ENCODE measurements around the gene CD82.

CD82 gene

DNA sequence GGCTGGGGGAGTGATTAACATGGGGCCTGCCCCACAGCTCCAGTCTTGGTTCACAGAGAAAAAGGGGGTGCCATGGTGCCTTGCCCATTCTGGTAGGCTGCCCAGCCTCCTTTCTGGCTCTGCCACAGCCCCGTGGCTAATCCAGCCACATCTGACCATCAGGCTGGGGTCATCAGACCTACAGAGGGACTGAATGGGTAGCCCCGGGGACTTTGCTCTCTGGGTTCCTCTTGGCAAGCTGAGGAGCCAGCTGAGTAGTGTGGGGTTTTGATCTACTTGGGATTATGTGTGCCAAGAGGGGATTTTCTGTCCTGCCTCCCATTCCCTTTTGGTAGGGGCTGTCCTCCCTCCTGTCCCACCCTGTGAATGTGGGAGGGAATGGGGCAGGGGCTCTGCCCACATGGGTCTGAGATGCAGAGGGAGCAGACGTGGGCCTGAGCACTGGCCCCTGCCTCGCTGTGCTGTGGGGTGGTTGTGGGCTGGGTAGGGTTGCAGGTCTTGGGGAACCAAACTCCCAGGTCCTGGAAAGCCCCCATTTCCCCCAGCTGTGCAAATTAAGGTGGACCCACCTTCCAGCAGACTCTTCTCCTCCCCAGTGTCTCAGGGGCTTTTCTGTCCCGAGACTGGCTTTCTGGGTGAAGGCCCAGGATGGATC, 32.0 kb downstream of the CD82 start:
- H3K4me3 ChIP-seq (ENCODE audit: low read length), result no peak overlapping the region
- peaks cover 16% of the 10 kb centered on the region for H3K4me1 ChIP-seq (ENCODE audit: control insufficient read depth, low read depth, low read length)
- no peak overlapping the region for H3K9ac ChIP-seq (ENCODE audit: low read length)
- no peaks in the 10 kb centered on the region for H3K9me3 ChIP-seq (ENCODE audit: control insufficient read depth, low read depth, low read length)
- no peaks in the 10 kb centered on the region for H3K27me3 ChIP-seq (ENCODE audit: control insufficient read depth, insufficient read depth, low read length)
- no peak overlapping the region for H3K27ac ChIP-seq (ENCODE audit: low read length)
- no peaks in the 10 kb centered on the region for H3K36me3 ChIP-seq (ENCODE audit: control insufficient read depth, low read depth, low read length)

DNA sequence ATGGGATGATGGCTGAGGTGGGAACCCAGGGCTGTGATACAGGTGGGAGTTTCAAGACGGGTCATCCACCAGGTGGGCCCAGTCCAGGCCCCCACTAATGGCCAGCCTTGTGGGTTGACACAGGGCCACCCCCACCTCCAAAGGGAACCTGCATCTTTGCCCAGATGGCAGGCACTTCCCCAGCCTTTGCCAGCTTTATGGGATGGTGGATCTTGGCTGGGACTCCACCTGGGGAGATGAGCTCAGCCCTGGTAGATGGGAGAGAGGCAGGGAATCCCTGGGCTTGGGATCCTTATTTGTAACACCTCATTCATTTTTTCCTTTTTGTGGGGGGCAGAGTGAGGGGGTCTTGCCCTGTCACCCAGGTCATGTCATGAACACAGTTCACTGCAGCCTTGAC, 33.4 kb downstream of the CD82 start:
- Histone ChIP-seq H3K9ac (ENCODE audit: low read length) (no peak overlapping the region), H3K4me3 (ENCODE audit: low read length) (no peak overlapping the region), H3K27ac (ENCODE audit: low read length) (no peak overlapping the region), H3K36me3 (ENCODE audit: control insufficient read depth, low read depth, low read length) (no peaks in the 10 kb centered on the region), H3K9me3 (ENCODE audit: control insufficient read depth, low read depth, low read length) (no peaks in the 10 kb centered on the region), H3K27me3 (ENCODE audit: control insufficient read depth, insufficient read depth, low read length) (no peaks in the 10 kb centered on the region), H3K4me1 (ENCODE audit: control insufficient read depth, low read depth, low read length) (peaks cover 16% of the 10 kb centered on the region)

DNA sequence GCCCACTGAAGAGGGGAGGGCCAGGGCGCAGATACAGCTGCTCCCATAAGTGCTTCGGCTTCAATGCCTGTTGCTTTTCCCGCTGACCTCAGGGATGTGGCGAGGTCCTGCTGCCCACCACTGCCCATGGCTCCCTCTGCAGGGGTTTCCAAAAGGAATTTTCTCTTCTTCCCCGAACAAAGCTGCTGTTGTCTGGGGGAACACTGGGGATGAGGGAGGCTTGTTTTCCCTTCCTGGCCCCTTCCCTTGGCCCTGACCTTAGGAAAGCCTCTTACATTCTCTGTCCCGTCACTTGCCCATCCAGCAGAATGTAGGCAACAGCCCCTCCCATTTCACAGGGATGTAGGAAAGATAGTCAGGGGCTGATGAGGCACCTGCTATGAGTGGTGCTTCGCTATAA, 34.8 kb downstream of the CD82 start:
- no peak overlapping the region for H3K27ac ChIP-seq (ENCODE audit: low read length)
- peaks cover 16% of the 10 kb centered on the region for H3K4me1 ChIP-seq (ENCODE audit: control insufficient read depth, low read depth, low read length)
- no peaks in the 10 kb centered on the region for H3K27me3 ChIP-seq (ENCODE audit: control insufficient read depth, insufficient read depth, low read length)
- H3K36me3 ChIP-seq (ENCODE audit: control insufficient read depth, low read depth, low read length), result no peaks in the 10 kb centered on the region
- no peaks in the 10 kb centered on the region for H3K9me3 ChIP-seq (ENCODE audit: control insufficient read depth, low read depth, low read length)
- H3K4me3 ChIP-seq (ENCODE audit: low read length), result no peak overlapping the region
- H3K9ac ChIP-seq (ENCODE audit: low read length), result no peak overlapping the region

- Histone ChIP-seq H3K9ac (ENCODE audit: low read length) (no peak overlapping the region), H3K27ac (ENCODE audit: low read length) (no peak overlapping the region), H3K4me3 (ENCODE audit: low read length) (no peak overlapping the region)
These were observed 35.4 kb downstream of the CD82 start for GRCh38 chr11:44600839-44601383.

DNA sequence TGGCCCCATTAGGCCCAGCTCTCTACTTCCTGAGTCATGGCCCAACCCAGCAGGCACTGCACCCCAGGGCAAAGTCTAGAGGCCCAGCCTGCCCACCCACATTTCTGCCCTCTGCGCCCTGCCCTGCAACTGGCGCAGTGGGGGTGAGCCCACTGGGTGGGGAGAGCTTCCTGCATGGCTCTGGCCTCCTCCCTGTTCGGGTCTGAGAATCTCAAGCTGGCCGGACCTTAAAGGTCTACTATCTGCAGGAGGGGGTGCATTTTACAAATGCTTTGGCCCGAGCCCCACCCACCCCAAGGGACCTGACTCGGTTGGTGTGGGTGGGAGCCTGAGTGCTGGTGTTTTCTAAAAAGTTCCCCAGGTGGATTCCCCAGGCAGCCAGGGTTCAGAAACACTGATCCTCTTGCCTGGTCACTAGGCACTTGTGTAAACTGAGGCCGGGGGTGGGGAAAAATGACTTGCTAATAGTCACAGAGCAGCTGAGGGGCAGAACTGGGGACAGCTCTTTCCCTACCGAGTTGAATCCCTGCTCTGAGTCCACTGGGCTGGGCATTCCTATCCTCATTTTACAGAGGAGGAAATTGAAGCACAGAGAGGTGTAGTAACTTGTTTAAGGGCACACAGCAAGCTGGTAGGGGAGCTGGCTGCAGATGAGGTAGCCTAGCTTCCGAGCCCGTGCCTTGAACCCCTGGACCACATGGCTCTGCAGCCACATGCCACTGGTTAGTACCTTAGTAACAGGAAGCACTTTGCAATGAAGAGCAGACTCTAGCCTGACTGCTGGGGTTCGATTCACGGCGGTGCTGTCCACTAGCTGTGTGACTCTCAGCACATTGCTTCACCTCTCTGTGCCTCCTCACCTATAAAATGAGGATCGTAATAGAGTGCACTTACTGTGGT, 36.3 kb downstream of the CD82 start:
- peaks cover 9% of the 10 kb centered on the region for H3K4me1 ChIP-seq (ENCODE audit: control insufficient read depth, low read depth, low read length)

More at GRCh38 chr11:44600839-44601383, 35.4 kb downstream of the CD82 start:
- no peaks in the 10 kb centered on the region for H3K9me3 ChIP-seq (ENCODE audit: control insufficient read depth, low read depth, low read length)
- H3K27me3 ChIP-seq (ENCODE audit: control insufficient read depth, insufficient read depth, low read length), result no peaks in the 10 kb centered on the region
- H3K36me3 ChIP-seq (ENCODE audit: control insufficient read depth, low read depth, low read length), result no peaks in the 10 kb centered on the region
- peaks cover 16% of the 10 kb centered on the region for H3K4me1 ChIP-seq (ENCODE audit: control insufficient read depth, low read depth, low read length)

DNA sequence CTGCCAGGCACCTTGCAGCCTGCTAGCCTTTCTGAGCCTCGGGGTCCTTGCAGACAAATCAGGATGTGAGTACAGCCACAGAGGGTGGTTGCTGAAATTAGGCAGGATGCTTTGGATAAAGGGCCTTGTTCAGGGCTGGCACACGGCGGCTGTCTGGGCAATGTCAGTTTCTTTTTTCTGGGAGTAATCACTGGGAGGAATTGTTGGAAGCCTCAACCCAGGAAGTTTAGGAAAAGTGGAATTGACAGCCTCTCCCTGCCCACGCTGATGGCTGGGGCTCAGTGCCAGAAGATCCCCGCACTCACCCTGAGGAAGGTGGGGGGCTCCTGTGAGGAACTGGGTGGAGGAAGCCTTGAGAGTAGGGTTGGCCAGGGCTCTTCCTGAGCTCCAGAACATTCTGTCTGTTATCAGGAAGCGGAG, 37.4 kb downstream of the CD82 start:
- H3K9ac ChIP-seq (ENCODE audit: low read length), result no peak overlapping the region
- no peak overlapping the region for H3K27ac ChIP-seq (ENCODE audit: low read length)
- no peaks in the 10 kb centered on the region for H3K36me3 ChIP-seq (ENCODE audit: control insufficient read depth, low read depth, low read length)
- H3K27me3 ChIP-seq (ENCODE audit: control insufficient read depth, insufficient read depth, low read length), result no peaks in the 10 kb centered on the region
- peaks cover 8% of the 10 kb centered on the region for H3K4me1 ChIP-seq (ENCODE audit: control insufficient read depth, low read depth, low read length)
- no peaks in the 10 kb centered on the region for H3K9me3 ChIP-seq (ENCODE audit: control insufficient read depth, low read depth, low read length)
- no peak overlapping the region for H3K4me3 ChIP-seq (ENCODE audit: low read length)

More for the DNA sequence above, 36.3 kb downstream of the CD82 start:
- H3K4me3 ChIP-seq (ENCODE audit: low read length), result no peak overlapping the region
- no peaks in the 10 kb centered on the region for H3K9me3 ChIP-seq (ENCODE audit: control insufficient read depth, low read depth, low read length)
- H3K9ac ChIP-seq (ENCODE audit: low read length), result no peak overlapping the region
- H3K27me3 ChIP-seq (ENCODE audit: control insufficient read depth, insufficient read depth, low read length), result no peaks in the 10 kb centered on the region
- H3K27ac ChIP-seq (ENCODE audit: low read length), result no peak overlapping the region
- H3K36me3 ChIP-seq (ENCODE audit: control insufficient read depth, low read depth, low read length), result no peaks in the 10 kb centered on the region

DNA sequence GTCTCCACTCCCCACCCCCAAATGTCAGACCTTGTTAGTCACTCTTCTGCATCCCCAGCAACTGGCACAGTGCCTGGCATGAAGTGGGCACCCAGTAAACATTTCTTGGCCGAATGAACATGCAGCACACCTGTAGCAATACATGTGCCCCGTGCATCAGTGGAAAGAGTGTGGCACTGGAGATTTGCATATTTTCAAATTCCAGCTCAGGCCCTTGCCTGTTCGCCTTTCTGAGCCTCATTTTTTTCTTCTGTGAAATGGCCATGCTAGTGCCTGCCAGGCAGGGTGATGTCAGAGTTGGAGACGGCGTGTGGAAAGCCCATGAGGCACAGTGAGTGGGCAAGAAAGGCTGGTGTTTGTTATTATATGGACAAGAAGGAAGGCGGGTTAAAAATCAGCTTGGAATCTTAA, 38.7 kb downstream of the CD82 start:
- H3K27me3 ChIP-seq (ENCODE audit: control insufficient read depth, insufficient read depth, low read length), result no peaks in the 10 kb centered on the region
- no peaks in the 10 kb centered on the region for H3K36me3 ChIP-seq (ENCODE audit: control insufficient read depth, low read depth, low read length)
- H3K9ac ChIP-seq (ENCODE audit: low read length), result no peak overlapping the region
- H3K4me3 ChIP-seq (ENCODE audit: low read length), result no peak overlapping the region
- H3K4me1 ChIP-seq (ENCODE audit: control insufficient read depth, low read depth, low read length), result peaks cover 8% of the 10 kb centered on the region
- no peak overlapping the region for H3K27ac ChIP-seq (ENCODE audit: low read length)
- no peaks in the 10 kb centered on the region for H3K9me3 ChIP-seq (ENCODE audit: control insufficient read depth, low read depth, low read length)

GRCh38 chr11:44605068-44605708, 39.7 kb downstream of the CD82 start:
- Histone ChIP-seq H3K4me3 (ENCODE audit: low read length) (no peak overlapping the region), H3K27me3 (ENCODE audit: control insufficient read depth, insufficient read depth, low read length) (no peaks in the 10 kb centered on the region), H3K36me3 (ENCODE audit: control insufficient read depth, low read depth, low read length) (no peaks in the 10 kb centered on the region), H3K4me1 (ENCODE audit: control insufficient read depth, low read depth, low read length) (peaks cover 6% of the 10 kb centered on the region), H3K9me3 (ENCODE audit: control insufficient read depth, low read depth, low read length) (no peaks in the 10 kb centered on the region), H3K27ac (ENCODE audit: low read length) (no peak overlapping the region), H3K9ac (ENCODE audit: low read length) (no peak overlapping the region)

DNA sequence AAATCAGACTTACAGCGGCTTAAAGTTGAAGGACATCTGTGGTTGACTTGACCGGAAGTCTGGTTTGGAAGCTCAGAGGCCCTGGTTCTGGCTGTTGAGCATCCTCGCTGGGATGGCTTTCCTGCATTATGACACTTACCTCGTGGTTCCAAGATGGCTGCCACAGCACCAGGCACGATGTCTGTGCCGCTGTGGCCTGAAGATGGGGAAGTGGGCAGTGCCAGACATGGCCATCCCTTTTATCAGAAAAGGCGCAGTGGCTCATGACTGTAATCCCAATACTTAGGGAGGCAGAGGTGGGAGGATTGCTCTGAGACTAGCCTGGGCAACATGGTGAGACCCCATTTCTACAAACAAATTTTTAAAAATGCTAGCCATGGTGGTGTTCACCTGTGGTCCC, 40.5 kb downstream of the CD82 start:
- no peak overlapping the region for H3K9ac ChIP-seq (ENCODE audit: low read length)
- H3K4me1 ChIP-seq (ENCODE audit: control insufficient read depth, low read depth, low read length), result no peaks in the 10 kb centered on the region
- H3K9me3 ChIP-seq (ENCODE audit: control insufficient read depth, low read depth, low read length), result no peaks in the 10 kb centered on the region
- H3K36me3 ChIP-seq (ENCODE audit: control insufficient read depth, low read depth, low read length), result no peaks in the 10 kb centered on the region
- H3K27ac ChIP-seq (ENCODE audit: low read length), result no peak overlapping the region
- H3K27me3 ChIP-seq (ENCODE audit: control insufficient read depth, insufficient read depth, low read length), result no peaks in the 10 kb centered on the region
- no peak overlapping the region for H3K4me3 ChIP-seq (ENCODE audit: low read length)

- no peaks in the 10 kb centered on the region for H3K4me1 ChIP-seq (ENCODE audit: control insufficient read depth, low read depth, low read length)
- H3K36me3 ChIP-seq (ENCODE audit: control insufficient read depth, low read depth, low read length), result no peaks in the 10 kb centered on the region
- H3K27ac ChIP-seq (ENCODE audit: low read length), result no peak overlapping the region
These were observed 41.0 kb downstream of the CD82 start for GRCh38 chr11:44606472-44606871.

GRCh38 chr11:44607319-44607962, 42.0 kb downstream of the CD82 start:
- Histone ChIP-seq H3K27ac (ENCODE audit: low read length) (no peak overlapping the region), H3K9me3 (ENCODE audit: control insufficient read depth, low read depth, low read length) (no peaks in the 10 kb centered on the region), H3K4me3 (ENCODE audit: low read length) (no peak overlapping the region), H3K4me1 (ENCODE audit: control insufficient read depth, low read depth, low read length) (no peaks in the 10 kb centered on the region), H3K36me3 (ENCODE audit: control insufficient read depth, low read depth, low read length) (no peaks in the 10 kb centered on the region), H3K27me3 (ENCODE audit: control insufficient read depth, insufficient read depth, low read length) (no peaks in the 10 kb centered on the region), H3K9ac (ENCODE audit: low read length) (no peak overlapping the region)

More at GRCh38 chr11:44606472-44606871, 41.0 kb downstream of the CD82 start:
- Histone ChIP-seq H3K9ac (ENCODE audit: low read length) (no peak overlapping the region), H3K4me3 (ENCODE audit: low read length) (no peak overlapping the region), H3K9me3 (ENCODE audit: control insufficient read depth, low read depth, low read length) (no peaks in the 10 kb centered on the region), H3K27me3 (ENCODE audit: control insufficient read depth, insufficient read depth, low read length) (no peaks in the 10 kb centered on the region)
